ENCODE results near the gene LRP1B. TPM values are rescaled to one million over a fixed set of nuclear protein-coding genes. Genes with fewer than 3 reads are reported as not detected.

LRP1B gene
- total RNA-seq, 4 donors from 2014 or later, result 37.1 to 82.7 (median 50.9) TPM

- H3K27ac ChIP-seq, result no peak overlapping the region
- H3K4me3 ChIP-seq (replicated peaks in 1 of 3), result no peak overlapping the region
- H3K4me1 ChIP-seq, result no peaks in the 10 kb centered on the region
- intact Hi-C loops (cut with DNase I), result no loop called here
- no peaks in the 10 kb centered on the region for H3K36me3 ChIP-seq
- DNase-seq, result no peak
- H3K27me3 ChIP-seq, result no peaks in the 10 kb centered on the region
- no peak for TF ChIP-seq POLR2A (IDR thresholded peaks at IDR 0.05)
- TF ChIP-seq CTCF (IDR thresholded peaks at IDR 0.05), result no peak
- no peaks in the 10 kb centered on the region for H3K9me3 ChIP-seq
Observed at GRCh38 chr2:140589696-140590095, 1541.1 kb downstream of the LRP1B start.

GRCh38 chr2:140589273-140589672 lies 1541.5 kb downstream of the LRP1B start:
- no peaks in the 10 kb centered on the region for H3K9me3 ChIP-seq
- intact Hi-C loops (cut with DNase I), result no loop called here
- H3K4me3 ChIP-seq (replicated peaks in 1 of 3), result no peak overlapping the region
- TF ChIP-seq POLR2A (IDR thresholded peaks at IDR 0.05) (no peak), CTCF (IDR thresholded peaks at IDR 0.05) (no peak)
- no peaks in the 10 kb centered on the region for H3K36me3 ChIP-seq
- DNase-seq, result no peak
- 88 to 89% methylated on average over 1 of the region's 1 CpG for WGBS, 2 donors
- no peak overlapping the region for H3K27ac ChIP-seq
- H3K27me3 ChIP-seq, result no peaks in the 10 kb centered on the region
- no peaks in the 10 kb centered on the region for H3K4me1 ChIP-seq

- WGBS, 2 donors, result 80 to 84% methylated on average over 2 of the region's 2 CpGs
- no peaks in the 10 kb centered on the region for H3K36me3 ChIP-seq
- no peaks in the 10 kb centered on the region for H3K9me3 ChIP-seq
- intact Hi-C loops (cut with DNase I), result no loop called here
- no peak overlapping the region for H3K27ac ChIP-seq
- no peak for DNase-seq
- TF ChIP-seq CTCF (IDR thresholded peaks at IDR 0.05) (peak in 3 of 6 experiments; percentile 16 to 42 (median 29)), POLR2A (IDR thresholded peaks at IDR 0.05) (no peak)
- H3K4me1 ChIP-seq, result no peaks in the 10 kb centered on the region
- H3K4me3 ChIP-seq (replicated peaks in 1 of 3), result no peak overlapping the region
- no peaks in the 10 kb centered on the region for H3K27me3 ChIP-seq
Observed at GRCh38 chr2:140586379-140586778, 1544.4 kb downstream of the LRP1B start.

GRCh38 chr2:140585016-140585415 lies 1545.8 kb downstream of the LRP1B start:
- 60 to 64% methylated on average over 2 of the region's 2 CpGs for WGBS, 2 donors
- H3K9me3 ChIP-seq, result no peaks in the 10 kb centered on the region
- H3K4me1 ChIP-seq, result no peaks in the 10 kb centered on the region
- intact Hi-C loops (cut with DNase I), result no loop called here
- no peak overlapping the region for H3K4me3 ChIP-seq (replicated peaks in 1 of 3)
- no peaks in the 10 kb centered on the region for H3K27me3 ChIP-seq
- H3K36me3 ChIP-seq, result no peaks in the 10 kb centered on the region
- H3K27ac ChIP-seq, result no peak overlapping the region
- DNase-seq, result no peak
- TF ChIP-seq POLR2A (IDR thresholded peaks at IDR 0.05), result no peak

- intact Hi-C loops (cut with DNase I), result no loop called here
- no peak overlapping the region for H3K4me3 ChIP-seq (replicated peaks in 1 of 3)
- no peaks in the 10 kb centered on the region for H3K36me3 ChIP-seq
- no peaks in the 10 kb centered on the region for H3K27me3 ChIP-seq
- no peak overlapping the region for H3K27ac ChIP-seq
- TF ChIP-seq CTCF (IDR thresholded peaks at IDR 0.05) (no peak), POLR2A (IDR thresholded peaks at IDR 0.05) (no peak)
- no peaks in the 10 kb centered on the region for H3K4me1 ChIP-seq
- DNase-seq, result no peak
- no peaks in the 10 kb centered on the region for H3K9me3 ChIP-seq
Observed at GRCh38 chr2:140584471-140584870, 1546.3 kb downstream of the LRP1B start.

All from thyroid gland (tissue), 4 donors.